Effector memory CD4-positive, alpha-beta T cell (primary cell): ENCODE measurements around the gene HINT1.
"Not testable (repeated sequence)": the region's sequence is repeated elsewhere in the genome, so short reads cannot be mapped to it uniquely, and the experiment has no call there.

ENCODE experiments used
- DNase-seq, 3 donors: peaks; one replicate each; pipeline ENCODE4 v3.0.0-alpha.2; 2020
- H3K27ac ChIP-seq: 2 replicates; pipeline ENCODE4 v1.7.0; 2013; ENCODE audit warnings: mild to moderate bottlenecking, low read length, moderate library complexity; ENCODE audit not compliant: insufficient read depth, poor library complexity, severe bottlenecking
- H3K27me3 ChIP-seq: replicated peaks from 2 replicates; pipeline ENCODE4 v1.7.0; 2013; ENCODE audit warnings: mild to moderate bottlenecking, low read length; ENCODE audit not compliant: insufficient read depth, control insufficient read depth, poor library complexity, severe bottlenecking
- H3K36me3 ChIP-seq: 2 replicates; pipeline ENCODE4 v1.7.0; 2013; ENCODE audit warnings: mild to moderate bottlenecking, low read length, moderate library complexity; ENCODE audit not compliant: control insufficient read depth, insufficient read depth
- H3K4me1 ChIP-seq: 2 replicates; pipeline ENCODE4 v1.7.0; 2013; ENCODE audit warnings: low read length, mild to moderate bottlenecking; ENCODE audit not compliant: control insufficient read depth, insufficient read depth, poor library complexity, severe bottlenecking
- H3K4me3 ChIP-seq: 2 replicates; pipeline ENCODE4 v1.7.0; 2013; ENCODE audit warnings: low read length, low read depth, mild to moderate bottlenecking; ENCODE audit not compliant: insufficient read depth, poor library complexity, severe bottlenecking
- H3K9me3 ChIP-seq: 2 replicates; pipeline ENCODE4 v1.7.0; 2013; ENCODE audit warnings: mild to moderate bottlenecking, low read length, moderate library complexity; ENCODE audit not compliant: control insufficient read depth

HINT1 gene

DNA sequence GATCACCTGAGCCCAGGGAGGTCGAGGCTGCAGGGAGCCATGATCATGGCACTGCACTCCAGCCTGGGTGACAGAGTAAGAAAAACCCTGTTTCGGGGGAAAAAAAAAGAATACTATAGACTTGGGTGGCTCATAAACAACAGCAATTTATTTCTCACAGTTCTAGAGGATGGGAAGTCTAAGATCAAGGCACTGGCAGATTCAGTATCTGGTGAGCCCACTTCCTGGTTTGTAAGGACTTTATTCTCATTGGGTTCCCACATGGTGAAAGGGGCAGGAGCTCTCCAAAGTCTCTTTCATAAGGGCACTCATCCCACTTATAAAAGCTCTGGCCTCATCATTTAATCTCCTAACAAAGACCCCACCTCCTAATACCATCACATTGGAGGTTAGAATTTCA, 8.7 kb downstream of the HINT1 start:
- no peak for DNase-seq
- Histone ChIP-seq H3K4me1 (no peaks in the 10 kb centered on the region), H3K27ac (no peak overlapping the region), H3K27me3 (no peaks in the 10 kb centered on the region), H3K4me3 (no peak overlapping the region), H3K9me3 (no peaks in the 10 kb centered on the region), H3K36me3 (peaks cover 27% of the 10 kb centered on the region)

DNA sequence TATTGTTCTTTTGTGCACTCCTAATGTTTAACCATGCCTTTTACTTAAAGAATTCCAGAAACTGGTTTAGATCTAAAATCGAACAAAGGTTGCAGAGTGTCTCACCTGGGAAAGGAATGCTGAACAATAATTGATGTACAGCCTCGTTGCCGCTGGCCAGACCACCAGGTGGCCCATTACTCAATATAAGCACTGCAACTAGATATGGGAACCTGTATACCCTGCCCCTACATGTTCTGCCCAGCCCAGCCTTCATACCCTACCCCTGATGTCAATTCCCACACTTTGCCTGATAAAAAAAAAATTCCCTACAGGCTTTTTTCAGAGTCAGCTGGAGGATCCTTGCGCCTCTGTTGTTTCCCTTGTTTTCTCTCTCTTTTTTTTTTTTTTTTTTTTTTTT, 13.8 kb downstream of the HINT1 start:
- no peaks in the 10 kb centered on the region for H3K27me3 ChIP-seq
- H3K4me3 ChIP-seq = no peak overlapping the region
- no peaks in the 10 kb centered on the region for H3K9me3 ChIP-seq
- H3K4me1 ChIP-seq = no peaks in the 10 kb centered on the region
- no peaks in the 10 kb centered on the region for H3K36me3 ChIP-seq
- H3K27ac ChIP-seq = no peak overlapping the region
- no peak for DNase-seq

DNA sequence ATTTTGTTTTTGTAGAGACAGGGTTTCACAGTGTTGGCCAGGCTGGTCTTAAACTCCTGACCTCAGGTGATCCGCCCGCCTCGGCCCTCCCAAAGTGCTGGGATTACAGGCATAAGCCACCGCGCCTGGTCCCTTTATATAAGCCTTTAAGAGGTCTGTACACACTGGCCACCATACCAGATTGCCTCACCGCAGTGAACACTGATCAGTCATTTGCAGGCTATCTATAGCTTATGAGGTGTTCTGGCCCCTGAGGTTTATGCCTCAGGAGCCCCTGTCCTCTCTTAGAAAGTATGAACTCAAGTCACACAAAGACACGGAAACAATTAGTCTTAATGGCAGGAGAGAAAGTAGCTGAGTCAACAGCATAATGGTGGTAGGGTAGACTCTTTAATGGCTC, 14.6 kb downstream of the HINT1 start:
- Histone ChIP-seq H3K27me3 (no peaks in the 10 kb centered on the region), H3K36me3 (no peaks in the 10 kb centered on the region), H3K4me1 (no peaks in the 10 kb centered on the region), H3K4me3 (no peak overlapping the region), H3K9me3 (no peaks in the 10 kb centered on the region), H3K27ac (no peak overlapping the region)
- no peak for DNase-seq

DNA sequence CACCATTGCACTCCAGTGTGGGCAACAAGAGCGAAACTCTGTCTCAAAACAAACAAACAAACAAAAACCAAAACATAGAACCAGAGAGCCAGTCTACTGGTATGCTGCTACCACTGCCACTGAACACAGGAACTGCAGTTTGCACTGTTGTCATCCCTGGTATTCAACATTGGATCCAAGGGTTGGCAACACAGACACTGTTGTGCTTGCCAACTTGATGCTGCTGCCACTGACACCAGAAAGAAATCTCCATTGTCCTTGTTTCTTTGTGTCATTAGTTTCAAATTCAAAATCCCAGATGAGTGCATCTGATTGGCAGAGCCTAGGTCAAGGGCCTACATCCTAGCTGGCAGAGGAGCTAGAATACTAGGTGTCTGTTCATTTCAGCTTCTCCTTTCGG, 16.2 kb downstream of the HINT1 start:
- DNase-seq = no peak
- Histone ChIP-seq H3K27me3 (no peaks in the 10 kb centered on the region), H3K9me3 (no peaks in the 10 kb centered on the region), H3K4me3 (no peak overlapping the region), H3K36me3 (no peaks in the 10 kb centered on the region), H3K4me1 (no peaks in the 10 kb centered on the region), H3K27ac (no peak overlapping the region)

DNA sequence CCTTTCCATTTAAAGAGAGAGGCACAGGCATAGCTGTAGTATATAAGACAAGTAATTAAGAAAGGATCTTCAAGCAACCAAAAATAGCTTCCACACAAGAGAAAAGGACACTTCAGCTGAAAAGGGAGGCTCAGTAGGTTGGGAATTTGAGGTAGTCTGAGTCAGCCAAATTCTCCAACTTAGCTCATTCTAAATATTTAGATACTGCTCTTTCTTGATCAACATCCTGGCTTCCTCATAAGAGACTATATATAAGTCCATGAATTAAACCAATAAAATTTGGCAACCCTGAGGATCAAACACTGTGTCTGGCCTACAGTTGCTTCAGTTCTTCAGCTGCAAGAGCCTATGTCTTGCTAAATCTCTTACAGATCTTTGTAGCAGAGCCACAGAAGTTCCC, 17.8 kb downstream of the HINT1 start:
- DNase-seq = no peak
- Histone ChIP-seq H3K9me3 (no peaks in the 10 kb centered on the region), H3K27ac (no peak overlapping the region), H3K4me3 (no peak overlapping the region), H3K36me3 (no peaks in the 10 kb centered on the region), H3K27me3 (no peaks in the 10 kb centered on the region), H3K4me1 (no peaks in the 10 kb centered on the region)

DNA sequence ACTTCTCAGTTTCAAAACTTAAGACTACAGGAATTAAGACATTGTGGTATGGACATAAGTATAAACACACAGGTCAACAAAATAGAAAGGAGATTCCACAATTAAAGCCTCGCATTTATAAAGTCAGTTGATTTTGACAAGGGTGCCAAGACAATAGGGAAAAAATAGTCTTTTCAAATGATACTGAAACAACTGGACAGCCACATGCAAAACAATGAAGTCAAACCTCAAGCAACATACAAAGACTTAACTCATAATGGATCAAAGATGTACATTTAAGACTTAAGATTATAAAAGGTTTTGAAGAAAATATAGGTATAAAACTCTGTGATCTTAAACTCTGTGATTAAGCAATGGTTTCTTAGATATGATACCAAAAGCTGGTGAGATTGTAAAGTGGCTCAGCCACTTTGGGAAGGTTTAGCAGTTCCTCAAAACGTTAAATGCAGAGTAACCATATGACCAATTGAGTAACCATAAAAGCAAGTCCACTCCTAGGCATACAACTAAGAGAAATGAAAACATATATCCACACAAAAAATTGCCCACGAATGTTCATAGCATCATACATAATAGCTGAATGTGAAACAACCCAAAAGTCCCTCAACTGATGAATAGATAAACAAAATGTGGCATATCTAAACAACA, 22.0 kb downstream of the HINT1 start:
- Histone ChIP-seq H3K4me3 (no peak overlapping the region), H3K4me1 (no peaks in the 10 kb centered on the region), H3K9me3 (no peaks in the 10 kb centered on the region), H3K27me3 (no peaks in the 10 kb centered on the region), H3K36me3 (no peaks in the 10 kb centered on the region), H3K27ac (no peak overlapping the region)
- DNase-seq = no peak

DNA sequence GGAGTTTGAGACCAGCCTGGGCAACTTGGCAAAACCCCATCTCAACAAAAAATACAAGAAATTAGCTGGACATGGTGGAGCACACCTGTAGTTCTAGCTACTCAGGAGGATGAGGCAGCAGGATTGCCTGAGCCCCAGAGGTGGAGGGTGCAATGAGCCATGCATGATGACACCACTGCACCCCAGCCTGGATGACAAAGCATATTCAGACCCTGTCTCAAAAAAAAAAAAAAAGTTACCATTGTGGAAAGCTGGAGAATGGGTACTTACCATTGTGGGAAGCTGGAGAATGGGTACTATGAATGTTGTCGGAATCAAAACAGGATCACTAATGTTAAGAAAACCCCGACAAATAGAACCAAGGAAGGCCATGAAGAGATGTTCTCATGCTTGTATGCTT, 25.7 kb downstream of the HINT1 start:
- Histone ChIP-seq H3K9me3 (no peaks in the 10 kb centered on the region), H3K27me3 (no peaks in the 10 kb centered on the region), H3K4me3 (no peak overlapping the region), H3K36me3 (no peaks in the 10 kb centered on the region), H3K4me1 (no peaks in the 10 kb centered on the region), H3K27ac (no peak overlapping the region)
- DNase-seq = no peak

DNA sequence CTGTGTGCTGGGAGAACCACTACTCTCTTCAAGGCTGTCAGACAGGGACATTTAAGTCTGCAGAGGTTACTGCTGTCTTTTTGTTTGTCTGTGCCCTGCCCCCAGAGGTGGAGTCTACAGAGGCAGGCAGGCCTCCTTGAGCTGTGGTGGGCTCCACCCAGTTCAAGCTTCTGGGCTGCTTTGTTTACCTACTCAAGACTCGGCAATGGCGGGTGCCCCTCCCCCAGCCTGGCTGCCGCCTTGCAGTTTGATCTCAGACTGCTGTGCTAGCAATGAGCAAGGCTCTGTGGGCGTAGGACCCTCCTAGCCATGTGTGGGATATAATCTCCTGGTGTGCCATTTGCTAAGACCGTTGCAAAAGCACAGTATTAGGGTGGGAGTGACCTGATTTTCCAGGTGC, 26.6 kb downstream of the HINT1 start:
- H3K27me3 ChIP-seq, H3K36me3 ChIP-seq, DNase-seq, H3K27ac ChIP-seq, H3K4me1 ChIP-seq, H3K4me3 ChIP-seq, H3K9me3 ChIP-seq: not testable (repeated sequence)

DNA sequence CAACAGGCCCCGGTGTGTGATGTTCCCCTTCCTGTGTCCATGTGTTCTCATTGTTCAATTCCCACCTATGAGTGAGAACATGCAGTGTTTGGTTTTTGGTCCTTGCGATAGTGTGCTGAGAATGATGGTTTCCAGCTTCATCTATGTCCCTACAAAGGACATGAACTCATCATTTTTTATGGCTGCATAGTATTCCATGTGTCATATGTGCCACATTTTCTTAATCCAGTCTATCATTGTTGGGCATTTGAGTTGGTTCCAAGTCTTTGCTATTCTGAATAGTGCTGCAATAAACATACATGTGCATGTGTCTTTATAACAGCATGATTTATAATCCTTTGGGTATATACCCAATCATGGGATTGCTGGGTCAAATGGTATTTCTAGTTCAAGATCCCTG, 32.0 kb downstream of the HINT1 start:
- not testable (repeated sequence) for H3K9me3 ChIP-seq, H3K36me3 ChIP-seq, H3K27ac ChIP-seq, H3K4me3 ChIP-seq, H3K27me3 ChIP-seq, H3K4me1 ChIP-seq, DNase-seq

DNA sequence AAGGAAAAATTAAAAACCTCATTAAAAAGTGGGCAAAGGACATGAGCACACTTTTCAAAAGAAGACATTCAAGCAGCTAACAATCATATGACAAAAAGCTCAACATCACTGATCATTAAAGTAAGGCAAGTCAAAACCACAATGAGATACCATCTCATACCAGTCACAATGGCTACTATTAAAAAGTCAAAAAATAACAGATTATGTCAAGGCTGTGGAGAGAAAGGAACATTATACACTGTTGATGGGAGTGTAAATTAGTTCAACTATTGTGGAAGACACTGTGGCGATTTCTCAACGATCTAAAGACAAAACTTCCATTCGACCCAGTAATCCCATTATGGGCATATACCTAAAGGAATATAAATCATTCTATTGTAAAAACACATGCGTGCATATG, 35.8 kb downstream of the HINT1 start:
- no peak overlapping the region for H3K4me3 ChIP-seq
- no peak for DNase-seq
- no peak overlapping the region for H3K27ac ChIP-seq
- no peaks in the 10 kb centered on the region for H3K36me3 ChIP-seq
- H3K27me3 ChIP-seq = no peaks in the 10 kb centered on the region
- no peaks in the 10 kb centered on the region for H3K4me1 ChIP-seq
- no peaks in the 10 kb centered on the region for H3K9me3 ChIP-seq

DNA sequence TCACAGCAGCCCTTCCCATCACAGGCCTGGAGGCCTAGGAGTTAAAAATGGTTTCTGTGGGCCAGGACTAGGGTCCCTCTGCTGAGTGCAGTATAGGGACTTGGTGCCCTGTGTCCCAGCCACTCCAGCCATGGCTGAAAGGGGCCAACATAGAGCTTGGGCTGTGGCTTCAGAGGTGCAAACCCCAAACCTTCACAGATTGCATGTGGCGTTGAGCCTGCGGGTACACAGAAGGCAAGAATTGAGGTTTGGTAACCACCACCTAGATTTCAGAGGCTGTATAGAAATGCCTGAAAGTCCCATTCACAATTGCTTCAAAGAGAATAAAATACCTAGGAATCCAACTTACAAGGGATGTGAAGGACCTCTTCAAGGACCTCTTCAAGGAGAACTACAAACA, 37.8 kb downstream of the HINT1 start:
- not testable (repeated sequence) for H3K9me3 ChIP-seq, DNase-seq, H3K4me3 ChIP-seq, H3K4me1 ChIP-seq, H3K27ac ChIP-seq, H3K36me3 ChIP-seq, H3K27me3 ChIP-seq
